ENCODE measurements around the gene CSTF1.

Gene CSTF1

GRCh38 chr20:56412473-56412790 lies 20.0 kb downstream of the CSTF1 start:
- no peaks in the 10 kb centered on the region for H3K27me3 Mint-ChIP-seq
- peaks cover 66% of the 10 kb centered on the region for H3K4me1 Mint-ChIP-seq

GRCh38 chr20:56412949-56413348 lies 20.5 kb downstream of the CSTF1 start:
- no peaks in the 10 kb centered on the region for H3K9me3 Mint-ChIP-seq
- peak overlapping the region; percentile 86 for H3K4me3 Mint-ChIP-seq
- H3K27me3 Mint-ChIP-seq: no peaks in the 10 kb centered on the region
- peaks cover 5% of the 10 kb centered on the region for H3K36me3 Mint-ChIP-seq
- H3K27ac Mint-ChIP-seq: peak overlapping the region; percentile 97
- H3K4me1 Mint-ChIP-seq: peaks cover 71% of the 10 kb centered on the region

More at GRCh38 chr20:56412473-56412790, 20.0 kb downstream of the CSTF1 start:
- Mint-ChIP-seq H3K27ac (peak overlapping the region; percentile 97), H3K36me3 (peaks cover 7% of the 10 kb centered on the region), H3K9me3 (no peaks in the 10 kb centered on the region), H3K4me3 (peak overlapping the region; percentile 86)

- Mint-ChIP-seq H3K9me3 (no peaks in the 10 kb centered on the region), H3K27me3 (no peaks in the 10 kb centered on the region), H3K36me3 (peaks cover 5% of the 10 kb centered on the region), H3K4me3 (peak overlapping the region; percentile 80), H3K27ac (peak overlapping the region; percentile 91), H3K4me1 (peaks cover 84% of the 10 kb centered on the region)
Observed at GRCh38 chr20:56414842-56415765, 22.7 kb downstream of the CSTF1 start.

- Mint-ChIP-seq H3K4me3 (peak overlapping the region; percentile 12), H3K9me3 (no peaks in the 10 kb centered on the region), H3K27ac (peak overlapping the region; percentile 94), H3K4me1 (peaks cover 86% of the 10 kb centered on the region), H3K27me3 (no peaks in the 10 kb centered on the region), H3K36me3 (peaks cover 5% of the 10 kb centered on the region)
Observed at GRCh38 chr20:56417402-56417801, 25.0 kb downstream of the CSTF1 start.

- peak overlapping the region; percentile 94 for H3K27ac Mint-ChIP-seq
- H3K4me3 Mint-ChIP-seq: peak overlapping the region; percentile 74
- H3K36me3 Mint-ChIP-seq: peaks cover 5% of the 10 kb centered on the region
- H3K9me3 Mint-ChIP-seq: no peaks in the 10 kb centered on the region
- H3K27me3 Mint-ChIP-seq: no peaks in the 10 kb centered on the region
- H3K4me1 Mint-ChIP-seq: peaks cover 86% of the 10 kb centered on the region
Observed at GRCh38 chr20:56417911-56418310, 25.5 kb downstream of the CSTF1 start.

GRCh38 chr20:56418385-56418861 lies 26.0 kb downstream of the CSTF1 start:
- Mint-ChIP-seq H3K4me3 (peak overlapping the region; percentile 74), H3K27ac (peak overlapping the region; percentile 94), H3K27me3 (no peaks in the 10 kb centered on the region), H3K9me3 (no peaks in the 10 kb centered on the region), H3K4me1 (peaks cover 85% of the 10 kb centered on the region), H3K36me3 (peaks cover 5% of the 10 kb centered on the region)

- H3K4me3 Mint-ChIP-seq: peak overlapping the region; percentile 19
- H3K9me3 Mint-ChIP-seq: no peaks in the 10 kb centered on the region
- no peaks in the 10 kb centered on the region for H3K27me3 Mint-ChIP-seq
- peak overlapping the region; percentile 17 for H3K27ac Mint-ChIP-seq
- H3K36me3 Mint-ChIP-seq: peaks cover 2% of the 10 kb centered on the region
- H3K4me1 Mint-ChIP-seq: peaks cover 70% of the 10 kb centered on the region
Observed at GRCh38 chr20:56420028-56420427, 27.6 kb downstream of the CSTF1 start.

GRCh38 chr20:56420940-56421688 lies 28.7 kb downstream of the CSTF1 start:
- Mint-ChIP-seq H3K4me3 (peak overlapping the region; percentile 55), H3K9me3 (no peaks in the 10 kb centered on the region), H3K27ac (peak overlapping the region; percentile 82), H3K27me3 (no peaks in the 10 kb centered on the region), H3K36me3 (peaks cover 2% of the 10 kb centered on the region), H3K4me1 (peaks cover 68% of the 10 kb centered on the region)

- peaks cover 4% of the 10 kb centered on the region for H3K36me3 Mint-ChIP-seq
- no peaks in the 10 kb centered on the region for H3K9me3 Mint-ChIP-seq
- peaks cover 60% of the 10 kb centered on the region for H3K4me1 Mint-ChIP-seq
- H3K27me3 Mint-ChIP-seq: no peaks in the 10 kb centered on the region
- peak overlapping the region; percentile 67 for H3K4me3 Mint-ChIP-seq
- peak overlapping the region; percentile 19 for H3K27ac Mint-ChIP-seq
Observed at GRCh38 chr20:56422076-56422823, 29.8 kb downstream of the CSTF1 start.

GRCh38 chr20:56422824-56423189 lies 30.4 kb downstream of the CSTF1 start:
- Mint-ChIP-seq H3K4me1 (peaks cover 60% of the 10 kb centered on the region), H3K9me3 (no peaks in the 10 kb centered on the region), H3K4me3 (peak overlapping the region; percentile 67), H3K27me3 (no peaks in the 10 kb centered on the region), H3K36me3 (peaks cover 8% of the 10 kb centered on the region), H3K27ac (peak overlapping the region; percentile 81)

- Mint-ChIP-seq H3K4me1 (peaks cover 60% of the 10 kb centered on the region), H3K9me3 (no peaks in the 10 kb centered on the region), H3K4me3 (no peak overlapping the region), H3K36me3 (peaks cover 11% of the 10 kb centered on the region), H3K27me3 (no peaks in the 10 kb centered on the region), H3K27ac (peak overlapping the region; percentile 81)
Observed at GRCh38 chr20:56423211-56423610, 30.8 kb downstream of the CSTF1 start.

GRCh38 chr20:56423886-56424285 lies 31.4 kb downstream of the CSTF1 start:
- peaks cover 10% of the 10 kb centered on the region for H3K36me3 Mint-ChIP-seq
- H3K4me3 Mint-ChIP-seq: no peak overlapping the region
- H3K27ac Mint-ChIP-seq: no peak overlapping the region
- no peaks in the 10 kb centered on the region for H3K9me3 Mint-ChIP-seq
- H3K4me1 Mint-ChIP-seq: peaks cover 59% of the 10 kb centered on the region
- H3K27me3 Mint-ChIP-seq: no peaks in the 10 kb centered on the region

GRCh38 chr20:56424931-56425330 lies 32.5 kb downstream of the CSTF1 start:
- Mint-ChIP-seq H3K4me1 (peaks cover 64% of the 10 kb centered on the region), H3K27me3 (no peaks in the 10 kb centered on the region), H3K36me3 (peaks cover 8% of the 10 kb centered on the region), H3K4me3 (no peak overlapping the region), H3K27ac (peak overlapping the region; percentile 46), H3K9me3 (no peaks in the 10 kb centered on the region)

GRCh38 chr20:56426026-56426425 lies 33.6 kb downstream of the CSTF1 start:
- Mint-ChIP-seq H3K27me3 (no peaks in the 10 kb centered on the region), H3K4me1 (peaks cover 66% of the 10 kb centered on the region), H3K4me3 (no peak overlapping the region), H3K36me3 (peaks cover 8% of the 10 kb centered on the region), H3K27ac (no peak overlapping the region), H3K9me3 (no peaks in the 10 kb centered on the region)

- H3K27ac Mint-ChIP-seq: no peak overlapping the region
- peaks cover 63% of the 10 kb centered on the region for H3K4me1 Mint-ChIP-seq
- H3K27me3 Mint-ChIP-seq: no peaks in the 10 kb centered on the region
- no peak overlapping the region for H3K4me3 Mint-ChIP-seq
- H3K9me3 Mint-ChIP-seq: no peaks in the 10 kb centered on the region
- peaks cover 10% of the 10 kb centered on the region for H3K36me3 Mint-ChIP-seq
Observed at GRCh38 chr20:56426926-56427325, 34.5 kb downstream of the CSTF1 start.

Data from activated naive CD4-positive, alpha-beta T cell treated with anti-CD3 and anti-CD28 coated beads, Interleukin-2, amount 50 U/mL, for 24 hours (primary cell).